ENCODE data around the gene CREB5.

DNA sequence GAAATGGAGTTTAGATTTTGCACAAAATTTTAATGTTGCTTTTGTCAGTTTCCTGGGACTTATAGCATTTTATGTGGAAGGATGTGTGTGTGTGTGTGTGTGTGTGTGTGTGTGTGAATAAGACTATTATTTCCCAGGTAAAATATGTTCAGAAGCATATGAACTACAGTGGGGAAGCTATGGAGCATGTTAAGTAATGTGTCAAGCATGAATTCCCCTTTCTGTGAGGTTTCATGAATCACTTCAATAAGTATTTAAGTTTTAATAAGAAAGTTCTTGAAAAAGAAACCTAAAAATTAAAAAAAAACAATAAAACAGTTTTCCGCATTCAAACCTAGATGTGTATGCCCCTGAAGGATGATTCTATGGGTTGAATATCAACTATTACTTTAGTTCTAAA is 693 bp downstream of the CREB5 start:
- TF ChIP-seq ZBTB7A (IDR thresholded peaks at IDR 0.05; ENCODE audit: low read depth) (no peak), TCF12 (IDR thresholded peaks at IDR 0.05; ENCODE audit: low read depth) (no peak), TAF1 (IDR thresholded peaks at IDR 0.05; ENCODE audit: low read depth) (no peak), EP300 (IDR thresholded peaks at IDR 0.05; ENCODE audit: borderline replicate concordance) (no peak), NFIC (IDR thresholded peaks at IDR 0.05) (no peak)
- TF ChIP-seq, protein P1, sequence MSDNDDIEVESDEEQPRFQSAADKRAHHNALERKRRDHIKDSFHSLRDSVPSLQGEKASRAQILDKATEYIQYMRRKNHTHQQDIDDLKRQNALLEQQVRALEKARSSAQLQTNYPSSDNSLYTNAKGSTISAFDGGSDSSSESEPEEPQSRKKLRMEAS (IDR thresholded peaks at IDR 0.05): no peak
